AG09319 (cell line): ENCODE data around the gene DNAH17.

Experiments used
- DNase-seq: peaks from one replicate; pipeline ENCODE4 v3.0.0-alpha.2; 2010; ENCODE audit warnings: low read depth; ENCODE audit errors: extremely low read depth
- TF ChIP-seq, protein P1 (sequence below): IDR thresholded peaks from 2 replicates; pipeline ENCODE4 v1.5.1; 2011; ENCODE audit warnings: low read depth, mild to moderate bottlenecking, inconsistent platforms, low read length, moderate library complexity

DNAH17 gene, protein sequence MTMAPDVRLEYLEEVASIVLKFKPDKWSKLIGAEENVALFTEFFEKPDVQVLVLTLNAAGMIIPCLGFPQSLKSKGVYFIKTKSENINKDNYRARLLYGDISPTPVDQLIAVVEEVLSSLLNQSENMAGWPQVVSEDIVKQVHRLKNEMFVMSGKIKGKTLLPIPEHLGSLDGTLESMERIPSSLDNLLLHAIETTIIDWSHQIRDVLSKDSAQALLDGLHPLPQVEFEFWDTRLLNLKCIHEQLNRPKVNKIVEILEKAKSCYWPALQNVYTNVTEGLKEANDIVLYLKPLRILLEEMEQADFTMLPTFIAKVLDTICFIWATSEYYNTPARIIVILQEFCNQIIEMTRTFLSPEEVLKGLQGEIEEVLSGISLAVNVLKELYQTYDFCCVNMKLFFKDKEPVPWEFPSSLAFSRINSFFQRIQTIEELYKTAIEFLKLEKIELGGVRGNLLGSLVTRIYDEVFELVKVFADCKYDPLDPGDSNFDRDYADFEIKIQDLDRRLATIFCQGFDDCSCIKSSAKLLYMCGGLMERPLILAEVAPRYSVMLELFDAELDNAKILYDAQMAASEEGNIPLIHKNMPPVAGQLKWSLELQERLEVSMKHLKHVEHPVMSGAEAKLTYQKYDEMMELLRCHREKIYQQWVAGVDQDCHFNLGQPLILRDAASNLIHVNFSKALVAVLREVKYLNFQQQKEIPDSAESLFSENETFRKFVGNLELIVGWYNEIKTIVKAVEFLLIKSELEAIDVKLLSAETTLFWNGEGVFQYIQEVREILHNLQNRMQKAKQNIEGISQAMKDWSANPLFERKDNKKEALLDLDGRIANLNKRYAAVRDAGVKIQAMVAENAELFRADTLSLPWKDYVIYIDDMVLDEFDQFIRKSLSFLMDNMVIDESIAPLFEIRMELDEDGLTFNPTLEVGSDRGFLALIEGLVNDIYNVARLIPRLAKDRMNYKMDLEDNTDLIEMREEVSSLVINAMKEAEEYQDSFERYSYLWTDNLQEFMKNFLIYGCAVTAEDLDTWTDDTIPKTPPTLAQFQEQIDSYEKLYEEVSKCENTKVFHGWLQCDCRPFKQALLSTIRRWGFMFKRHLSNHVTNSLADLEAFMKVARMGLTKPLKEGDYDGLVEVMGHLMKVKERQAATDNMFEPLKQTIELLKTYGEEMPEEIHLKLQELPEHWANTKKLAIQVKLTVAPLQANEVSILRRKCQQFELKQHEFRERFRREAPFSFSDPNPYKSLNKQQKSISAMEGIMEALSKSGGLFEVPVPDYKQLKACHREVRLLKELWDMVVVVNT (N-terminal part only)

GRCh38 chr17:78577296-78577695, at the start of gene DNAH17:
Gene DNAH17, minus strand, starts transcription at chr17:78577396. Its CDS starts 2,339 bp downstream, at chr17:78575057.
- TF ChIP-seq, protein P1, sequence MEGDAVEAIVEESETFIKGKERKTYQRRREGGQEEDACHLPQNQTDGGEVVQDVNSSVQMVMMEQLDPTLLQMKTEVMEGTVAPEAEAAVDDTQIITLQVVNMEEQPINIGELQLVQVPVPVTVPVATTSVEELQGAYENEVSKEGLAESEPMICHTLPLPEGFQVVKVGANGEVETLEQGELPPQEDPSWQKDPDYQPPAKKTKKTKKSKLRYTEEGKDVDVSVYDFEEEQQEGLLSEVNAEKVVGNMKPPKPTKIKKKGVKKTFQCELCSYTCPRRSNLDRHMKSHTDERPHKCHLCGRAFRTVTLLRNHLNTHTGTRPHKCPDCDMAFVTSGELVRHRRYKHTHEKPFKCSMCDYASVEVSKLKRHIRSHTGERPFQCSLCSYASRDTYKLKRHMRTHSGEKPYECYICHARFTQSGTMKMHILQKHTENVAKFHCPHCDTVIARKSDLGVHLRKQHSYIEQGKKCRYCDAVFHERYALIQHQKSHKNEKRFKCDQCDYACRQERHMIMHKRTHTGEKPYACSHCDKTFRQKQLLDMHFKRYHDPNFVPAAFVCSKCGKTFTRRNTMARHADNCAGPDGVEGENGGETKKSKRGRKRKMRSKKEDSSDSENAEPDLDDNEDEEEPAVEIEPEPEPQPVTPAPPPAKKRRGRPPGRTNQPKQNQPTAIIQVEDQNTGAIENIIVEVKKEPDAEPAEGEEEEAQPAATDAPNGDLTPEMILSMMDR, result no peak
- no peak for DNase-seq

DNA sequence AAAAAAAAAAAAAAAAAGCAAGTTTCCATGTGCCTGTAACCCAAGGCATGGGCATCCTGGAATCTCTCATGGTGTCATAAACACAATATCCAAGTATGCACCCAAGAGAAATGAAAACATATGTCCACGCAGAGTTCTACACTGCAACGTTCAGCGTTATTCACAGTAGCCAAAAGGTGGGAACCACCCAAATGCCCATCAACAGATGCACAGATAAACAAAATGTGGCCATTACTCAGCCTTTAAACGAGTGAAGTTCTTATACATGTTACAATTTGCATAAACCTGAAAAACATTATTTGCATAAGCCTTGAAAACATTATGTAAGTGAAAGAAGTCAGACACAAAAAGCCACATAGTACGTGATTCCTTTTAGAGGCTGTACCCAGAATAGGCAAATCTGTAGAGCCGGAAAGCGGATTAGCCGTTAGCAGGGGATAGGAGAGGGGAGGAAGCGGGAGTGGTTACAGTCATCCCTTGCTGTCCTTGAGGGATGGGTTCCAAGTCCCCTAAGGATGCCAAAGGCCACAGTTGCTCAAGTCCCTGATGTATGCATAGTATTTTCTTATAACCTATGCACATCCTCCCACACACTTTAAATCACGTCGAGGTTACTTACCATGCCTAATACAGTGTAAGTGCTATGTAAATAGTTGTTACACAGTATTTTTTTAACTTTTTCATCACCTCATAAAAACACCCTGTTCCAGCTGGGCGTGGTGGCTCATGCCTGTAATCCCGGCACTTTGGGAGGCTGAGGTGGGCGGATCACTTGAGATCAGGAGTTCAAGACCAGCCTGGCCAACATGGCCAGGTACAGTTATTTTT, 47.3 kb upstream of the DNAH17 start:
- no peak for DNase-seq
- TF ChIP-seq, protein P1, result no peak

DNA sequence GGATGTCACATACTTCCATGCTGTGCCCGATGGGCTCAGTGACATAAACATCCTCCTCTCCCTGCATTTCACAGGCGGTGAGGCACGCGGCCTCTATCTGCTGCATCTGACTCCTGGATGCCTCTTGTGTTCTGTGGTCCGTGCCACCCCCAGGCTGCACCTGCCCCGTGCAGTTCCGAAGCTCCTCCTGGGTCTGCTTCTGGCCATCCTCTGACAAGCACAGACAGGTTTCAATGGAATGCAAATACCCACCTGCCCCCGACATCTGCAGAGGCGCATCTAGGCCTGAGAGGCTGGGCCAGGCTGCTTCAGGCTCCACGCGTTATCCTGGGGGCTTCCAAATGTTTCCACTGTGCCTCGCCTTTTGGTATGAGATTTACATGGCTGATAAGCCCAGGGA, 46.3 kb upstream of the DNAH17 start:
- DNase-seq, result no peak
- TF ChIP-seq, protein P1, result no peak

DNA sequence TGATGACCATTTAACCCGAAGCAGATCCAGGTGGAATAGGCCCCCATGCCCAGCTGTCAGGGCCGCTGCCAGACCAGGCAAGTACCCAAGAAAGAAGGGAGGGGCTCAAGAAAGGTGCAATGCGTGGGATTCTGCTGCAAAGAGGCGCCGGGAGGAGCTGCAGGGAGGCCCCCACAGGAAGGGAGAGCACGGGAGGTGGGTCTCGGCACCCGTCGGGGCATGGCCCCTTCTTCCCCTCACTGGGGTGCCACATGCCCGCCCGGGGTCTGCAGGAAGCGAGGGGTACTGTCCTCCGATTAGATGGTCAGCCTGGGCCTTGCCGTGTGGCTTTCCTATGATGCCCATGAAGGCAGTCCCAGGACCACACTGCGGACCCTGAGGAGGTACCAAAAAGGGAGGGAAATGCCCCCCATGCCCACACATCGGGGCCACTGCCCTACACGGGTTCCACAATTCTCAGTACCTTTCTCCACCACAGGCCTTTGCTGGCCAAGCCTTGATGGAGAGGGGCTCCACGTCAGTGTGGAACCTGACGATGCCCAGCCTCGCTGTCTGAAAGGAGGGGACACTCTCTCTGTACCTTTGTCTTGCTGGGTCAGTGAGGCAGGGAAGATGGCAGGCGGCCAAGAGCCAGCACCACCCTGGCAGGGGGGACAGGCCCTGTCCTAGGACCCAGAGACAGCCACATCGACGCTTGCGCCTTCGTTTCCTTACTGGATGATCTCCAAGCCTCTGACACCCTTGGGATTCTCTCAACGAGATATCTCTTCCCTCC, 45.5 kb upstream of the DNAH17 start:
- DNase-seq, result no peak
- TF ChIP-seq, protein P1, result no peak

GRCh38 chr17:78621720-78622490, 44.7 kb upstream of the DNAH17 start:
- TF ChIP-seq, protein P1, result no peak
- no peak for DNase-seq
